Upper lobe of left lung (tissue), 6 donors: Measurements from ENCODE around the gene NPHP4. TPM values are rescaled to one million over a fixed set of nuclear protein-coding genes. Genes with fewer than 3 reads are reported as not detected.
"Not testable (repeated sequence)": the region's sequence is repeated elsewhere in the genome, so short reads cannot be mapped to it uniquely, and the experiment has no call there.

Source experiments
- ATAC-seq, 2 donors: fragments of 200-7000 bp; cut with Tn5 transposase; one replicate each; pipeline ENCODE4 v1.9.1; 2022; ENCODE audit warnings: mild to moderate bottlenecking in 2 of 2, moderate library complexity in 2 of 2; ENCODE audit not compliant: low FRiP score in 2 of 2
- DNase-seq, 2 donors: peaks; one replicate each; pipeline ENCODE4 v3.0.0-alpha.2; 2019 to 2020
- H3K27ac ChIP-seq, 4 donors: fragments of 200-600 bp; sonication (generic); one replicate each; pipeline ENCODE4 v1.5.1; 2016 to 2019
- H3K27me3 ChIP-seq, 4 donors: fragments of 200-600 bp; sonication (generic); one replicate each; pipeline ENCODE4 v1.5.1; 2017 to 2019
- H3K36me3 ChIP-seq, 4 donors: fragments of 200-600 bp; sonication (generic); one replicate each; pipeline ENCODE4 v1.5.1; 2016 to 2019
- H3K4me1 ChIP-seq, 4 donors: fragments of 200-600 bp; sonication (generic); one replicate each; pipeline ENCODE4 v1.5.1; 2018 to 2019
- H3K4me3 ChIP-seq, 4 donors: fragments of 200-600 bp; sonication (generic); one replicate each; pipeline ENCODE4 v1.5.1; 2017 to 2019; ENCODE audit warnings: mild to moderate bottlenecking in 2 of 4, moderate library complexity in 1 of 4
- H3K9me3 ChIP-seq, 4 donors: fragments of 200-600 bp; sonication (generic); one replicate each; pipeline ENCODE4 v1.5.1; 2018 to 2019
- CTCF ChIP-seq, 6 experiments: fragments of 450-650 bp in 4 of 6; fragments of 200-600 bp in 2 of 6; sonication (generic) in 2 of 6; IDR thresholded peaks; one replicate each; pipeline ENCODE4 v1.5.1; 2016 to 2019; ENCODE audit warnings: antibody characterized with exemption in 6 of 6
- EP300 ChIP-seq, 4 donors: sonication (generic); formaldehyde crosslinking; IDR thresholded peaks; one replicate each; pipeline ENCODE4 v1.5.1; 2017; ENCODE audit warnings: antibody characterized with exemption in 4 of 4, control low read depth in 2 of 4
- POLR2A ChIP-seq, 4 donors: fragments of 450-650 bp; IDR thresholded peaks; one replicate each; pipeline ENCODE4 v1.5.1; 2016 to 2017; ENCODE audit warnings: antibody characterized with exemption in 4 of 4, mild to moderate bottlenecking in 2 of 4
- POLR2AphosphoS5 ChIP-seq, 2 donors: sonication (generic); formaldehyde crosslinking; IDR thresholded peaks; one replicate each; pipeline ENCODE4 v1.5.1; 2017; ENCODE audit warnings: antibody characterized with exemption in 2 of 2
- WGBS, 2 donors: methylation state at CpG; one replicate each; pipeline ENCODE4 v1.1.5; 2017 to 2018; 5-methylcytosine and 5-hydroxymethylcytosine counted together
- total RNA-seq, 6 donors: library from RNA; depleted of rRNA in 4 of 6; stranded (reverse); fragments of >200 nt in 4 of 6; gene quantifications; one replicate each; pipeline versions ENCODE4 v1.1.0 to v1.2.1, GENCODE V29; 2016 to 2021
- donor health status: DM: no; HTN: no; CAD: no; lungs with moderate emphysema.
- donor health status: DM: no; HTN: yes; CAD: no; lungs with severe emphysema.

NPHP4 gene
- total RNA-seq, 6 donors from 2014 or later = 13.5 to 45.1 (median 19.9) TPM

GRCh38 chr1:6019166-6019845 lies 27.1 kb upstream of the NPHP4 start:
- Histone ChIP-seq H3K4me1 (no peaks in the 10 kb centered on the region), H3K36me3 (no peaks in the 10 kb centered on the region), H3K4me3 (no peak overlapping the region), H3K27me3 (no peaks in the 10 kb centered on the region), H3K27ac (no peak overlapping the region), H3K9me3 (no peaks in the 10 kb centered on the region)
- TF ChIP-seq CTCF (IDR thresholded peaks at IDR 0.05) = no peak
- DNase-seq (no peak), ATAC-seq (no peak)
- 82 to 89% methylated on average over 15 of the region's 15 CpGs for WGBS, 2 donors

GRCh38 chr1:6017654-6018053 lies 25.4 kb upstream of the NPHP4 start:
- H3K4me3 ChIP-seq, DNase-seq, H3K27ac ChIP-seq, H3K27me3 ChIP-seq, H3K4me1 ChIP-seq, H3K36me3 ChIP-seq, H3K9me3 ChIP-seq: not testable (repeated sequence)
- 89 to 95% methylated on average over 7 of the region's 7 CpGs for WGBS, 2 donors
- ATAC-seq = peak in 1 of 2 donors; percentile 65

GRCh38 chr1:6016191-6016865 lies 24.1 kb upstream of the NPHP4 start:
- TF ChIP-seq CTCF (IDR thresholded peaks at IDR 0.05) = no peak
- no peak for TF ChIP-seq EP300 (IDR thresholded peaks at IDR 0.05)
- TF ChIP-seq POLR2AphosphoS5 (IDR thresholded peaks at IDR 0.05) = no peak
- TF ChIP-seq POLR2A (IDR thresholded peaks at IDR 0.05) = no peak
- DNase-seq (no peak), ATAC-seq (no peak)
- H3K36me3 ChIP-seq = no peaks in the 10 kb centered on the region
- no peak overlapping the region for H3K4me3 ChIP-seq
- no peaks in the 10 kb centered on the region for H3K9me3 ChIP-seq
- no peak overlapping the region for H3K27ac ChIP-seq
- WGBS, 2 donors = 94 to 95% methylated on average over 17 to 21 of the region's 21 CpGs
- no peaks in the 10 kb centered on the region for H3K27me3 ChIP-seq
- no peaks in the 10 kb centered on the region for H3K4me1 ChIP-seq

- Histone ChIP-seq H3K36me3 (no peaks in the 10 kb centered on the region), H3K9me3 (no peaks in the 10 kb centered on the region), H3K27ac (no peak overlapping the region), H3K4me3 (no peak overlapping the region), H3K27me3 (no peaks in the 10 kb centered on the region), H3K4me1 (no peaks in the 10 kb centered on the region)
- ATAC-seq = peak in 1 of 2 donors; percentile 61
- DNase-seq = peak in 1 of 2 donors; percentile 44
- 80 to 84% methylated on average over 18 to 19 of the region's 19 CpGs for WGBS, 2 donors
- TF ChIP-seq POLR2A (IDR thresholded peaks at IDR 0.05) (no peak), EP300 (IDR thresholded peaks at IDR 0.05) (peak in 2 of 4 donors; percentile 16 to 41), POLR2AphosphoS5 (IDR thresholded peaks at IDR 0.05) (no peak)
These were observed 22.1 kb upstream of the NPHP4 start for GRCh38 chr1:6014130-6014999.

GRCh38 chr1:6013491-6013890 lies 21.3 kb upstream of the NPHP4 start:
- DNase-seq (no peak), ATAC-seq (no peak)
- H3K4me1 ChIP-seq = no peaks in the 10 kb centered on the region
- no peaks in the 10 kb centered on the region for H3K36me3 ChIP-seq
- no peaks in the 10 kb centered on the region for H3K27me3 ChIP-seq
- no peak for TF ChIP-seq POLR2AphosphoS5 (IDR thresholded peaks at IDR 0.05)
- no peak for TF ChIP-seq CTCF (IDR thresholded peaks at IDR 0.05)
- no peak for TF ChIP-seq POLR2A (IDR thresholded peaks at IDR 0.05)
- no peak for TF ChIP-seq EP300 (IDR thresholded peaks at IDR 0.05)
- no peaks in the 10 kb centered on the region for H3K9me3 ChIP-seq
- 88 to 90% methylated on average over 10 to 11 of the region's 12 CpGs for WGBS, 2 donors
- no peak overlapping the region for H3K27ac ChIP-seq
- no peak overlapping the region for H3K4me3 ChIP-seq
